ENCODE measurements around the gene CNDP2.
A peak's percentile ranks its signal among the peaks of the same experiment; 100 is the strongest.
"Not testable (repeated sequence)": the region's sequence is repeated elsewhere in the genome, so short reads cannot be mapped to it uniquely, and the experiment has no call there.

CNDP2 gene

DNA sequence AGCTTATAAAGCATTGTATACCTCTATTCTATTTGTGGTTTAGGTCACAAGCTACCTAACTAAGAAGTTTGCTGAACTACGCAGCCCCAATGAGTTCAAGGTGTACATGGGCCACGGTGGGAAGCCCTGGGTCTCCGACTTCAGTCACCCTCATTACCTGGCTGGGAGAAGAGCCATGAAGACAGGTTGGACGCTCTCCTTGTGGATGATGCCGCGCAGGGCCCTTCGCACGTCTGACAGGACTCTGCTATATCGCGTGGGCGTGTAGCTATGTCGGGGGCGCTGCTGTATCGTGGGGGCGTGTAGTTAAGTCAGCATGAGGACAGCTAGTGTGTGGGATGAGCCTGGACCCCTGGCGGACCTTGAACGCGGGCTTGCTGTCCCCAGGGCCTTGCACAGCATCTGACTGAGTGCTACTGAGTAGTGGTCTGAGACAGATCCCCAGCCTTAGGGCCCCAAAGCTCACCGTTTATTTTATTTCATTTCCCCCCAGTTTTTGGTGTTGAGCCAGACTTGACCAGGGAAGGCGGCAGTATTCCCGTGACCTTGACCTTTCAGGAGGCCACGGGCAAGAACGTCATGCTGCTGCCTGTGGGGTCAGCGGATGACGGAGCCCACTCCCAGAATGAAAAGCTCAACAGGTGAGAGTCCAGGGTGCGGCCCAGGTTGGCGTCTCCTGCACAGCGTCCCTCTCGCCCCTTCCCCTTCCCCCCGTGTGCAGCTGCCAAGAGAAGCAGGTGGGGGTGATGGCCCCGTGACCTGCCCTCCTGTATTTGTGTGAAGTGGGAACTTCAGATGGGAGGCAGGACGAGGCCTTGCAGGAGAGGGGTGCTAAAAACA, 22.5 kb downstream of the CNDP2 start:
- DNase-seq (ENCODE audit: low spot score) = no peak

DNA sequence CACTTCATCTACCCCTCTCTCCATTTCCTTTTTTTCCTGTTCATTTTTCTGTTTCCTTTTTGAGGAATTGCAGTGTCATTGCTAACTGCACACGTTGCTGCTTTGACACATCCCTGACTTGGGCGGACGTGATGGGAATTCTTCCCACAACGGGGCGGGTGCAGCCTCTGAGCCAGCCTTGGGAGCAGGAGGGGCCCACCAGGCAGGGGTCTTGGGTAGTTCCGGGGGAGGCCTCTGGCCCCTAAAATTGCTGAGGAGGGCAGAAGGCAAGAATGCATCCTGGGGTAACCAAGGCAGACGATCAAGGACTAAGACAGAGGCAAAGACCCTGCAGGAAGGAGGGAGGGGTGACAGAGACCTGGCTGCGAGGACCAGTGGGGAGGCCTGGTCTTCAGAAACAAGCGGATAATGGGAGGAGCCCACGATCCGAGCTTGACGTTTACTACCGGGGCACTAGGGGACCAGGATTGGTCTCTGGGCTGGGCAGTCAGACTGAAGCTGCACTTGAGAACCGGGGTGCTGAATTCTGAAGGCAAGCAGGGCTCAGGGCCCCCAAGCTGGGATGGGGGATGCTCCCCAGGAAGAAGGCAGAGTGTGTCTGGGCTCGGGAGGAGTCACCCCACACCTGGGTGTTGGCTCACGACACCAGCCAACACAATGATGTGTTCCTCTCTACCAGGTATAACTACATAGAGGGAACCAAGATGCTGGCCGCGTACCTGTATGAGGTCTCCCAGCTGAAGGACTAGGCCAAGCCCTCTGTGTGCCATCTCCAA, 23.3 kb downstream of the CNDP2 start:
- DNase-seq (ENCODE audit: low spot score) = no peak

- DNase-seq (ENCODE audit: low spot score) = no peak
Observed at GRCh38 chr18:74520096-74520833, 24.1 kb downstream of the CNDP2 start.

- DNase-seq (ENCODE audit: low spot score) = no peak
Observed at GRCh38 chr18:74521068-74521725, 25.0 kb downstream of the CNDP2 start.

- no peak for DNase-seq (ENCODE audit: low spot score)
Observed at GRCh38 chr18:74522635-74523548, 26.7 kb downstream of the CNDP2 start.

- DNase-seq (ENCODE audit: low spot score) = peak; percentile 20
Observed at GRCh38 chr18:74524097-74524496, 27.9 kb downstream of the CNDP2 start.

GRCh38 chr18:74524915-74525314, 28.8 kb downstream of the CNDP2 start:
- DNase-seq (ENCODE audit: low spot score) = not testable (repeated sequence)

DNA sequence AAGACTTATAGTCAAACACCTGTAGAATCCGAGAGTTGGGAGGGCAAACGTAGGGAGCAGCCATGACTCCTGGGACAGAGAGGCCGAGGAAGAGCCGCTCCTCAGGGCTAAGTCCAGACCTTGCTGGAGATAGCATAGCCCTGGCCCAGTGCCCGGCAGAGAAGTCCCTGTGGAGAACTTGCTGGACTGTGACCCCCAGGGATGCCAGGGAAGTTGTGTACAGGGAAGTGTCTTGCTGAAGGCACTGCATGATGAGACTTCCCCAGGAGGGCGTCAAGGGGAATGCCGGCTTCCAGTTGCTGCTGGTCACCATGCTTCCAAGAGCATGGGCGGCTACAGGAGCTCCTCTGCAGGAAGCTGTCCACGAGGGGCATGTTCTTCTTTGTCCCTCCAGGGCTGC, 29.6 kb downstream of the CNDP2 start:
- DNase-seq (ENCODE audit: low spot score) = no peak

DNA sequence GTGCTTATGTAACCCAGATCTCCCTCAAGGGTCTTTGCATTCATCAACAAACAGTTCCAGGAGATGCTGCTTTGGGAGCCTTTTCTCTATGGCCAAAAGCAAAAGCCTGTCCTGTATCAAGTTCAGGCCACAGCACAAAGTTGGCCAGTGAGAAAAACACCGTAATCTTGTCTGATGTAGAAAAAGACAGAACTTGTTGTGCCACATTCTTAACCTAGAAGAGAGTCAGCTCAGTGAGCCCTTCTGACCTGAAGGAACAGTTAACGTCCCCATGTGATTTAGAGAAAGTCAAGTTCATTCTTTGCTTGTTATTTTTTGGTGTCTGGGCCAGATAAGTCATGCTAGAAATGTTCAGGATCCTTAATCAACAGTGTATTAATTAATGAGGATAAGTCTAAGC, 30.3 kb downstream of the CNDP2 start:
- no peak for DNase-seq (ENCODE audit: low spot score)

GRCh38 chr18:74528478-74528877, 32.3 kb downstream of the CNDP2 start:
- no peak for DNase-seq (ENCODE audit: low spot score)

DNA sequence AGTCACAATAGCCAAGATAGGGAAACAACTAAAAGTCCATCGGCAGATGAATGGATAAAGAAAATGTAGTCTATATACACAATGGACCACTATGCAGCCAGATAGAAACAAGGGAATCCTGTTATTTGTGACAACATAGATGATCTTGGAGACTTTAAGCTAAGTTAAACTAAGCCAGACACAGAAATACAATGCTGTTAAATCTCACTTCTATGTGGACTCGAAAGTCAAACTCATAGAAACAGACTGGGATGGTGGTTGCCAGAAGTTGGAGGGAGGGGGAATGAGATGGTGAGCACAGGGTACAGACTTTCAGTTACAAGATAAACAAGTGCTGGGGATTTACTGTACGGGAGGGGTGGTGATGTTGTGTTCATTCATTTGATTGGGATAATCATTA, 32.8 kb downstream of the CNDP2 start:
- DNase-seq (ENCODE audit: low spot score) = no peak

- no peak for DNase-seq (ENCODE audit: low spot score)
Observed at GRCh38 chr18:74529378-74529777, 33.2 kb downstream of the CNDP2 start.

DNA sequence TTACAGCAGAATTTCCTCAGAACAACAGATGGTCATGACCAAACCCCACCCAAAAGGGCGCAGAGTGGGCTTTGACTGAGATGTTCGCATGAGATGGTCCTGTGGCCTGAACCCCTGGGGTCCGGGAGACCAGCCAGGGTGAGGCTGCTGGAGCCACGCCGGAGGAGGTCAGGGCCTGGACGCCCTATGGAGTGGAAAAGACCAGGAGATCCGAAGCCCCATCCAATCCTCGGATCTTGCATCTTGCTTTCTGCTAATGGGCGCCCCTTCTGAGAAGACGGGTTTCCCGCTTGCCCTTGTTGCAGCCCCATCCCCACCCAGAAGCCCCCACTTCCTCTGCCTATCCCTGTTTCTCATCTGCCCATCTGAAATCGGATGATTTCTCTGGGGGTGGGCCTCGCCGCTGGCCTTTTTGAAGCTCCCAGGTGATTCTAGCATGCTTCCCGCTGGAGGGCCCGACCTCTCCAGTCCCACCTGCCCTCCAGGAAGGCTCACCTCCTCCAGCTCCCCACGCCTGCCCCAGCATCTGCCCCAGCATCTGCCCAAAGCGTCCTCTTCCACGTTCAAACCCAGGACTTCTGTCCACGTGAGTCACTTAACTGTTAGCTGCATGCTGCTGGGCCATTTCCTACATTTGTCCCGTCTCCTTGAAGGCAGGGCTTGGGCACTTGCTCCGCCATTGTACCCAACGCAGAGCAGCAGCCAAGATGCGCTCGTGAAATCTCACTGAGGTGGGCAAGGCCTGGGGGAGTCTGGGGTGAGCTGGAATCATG, 33.8 kb downstream of the CNDP2 start:
- no peak for DNase-seq (ENCODE audit: low spot score)

- no peak for DNase-seq (ENCODE audit: low spot score)
Observed at GRCh38 chr18:74530584-74530862, 34.4 kb downstream of the CNDP2 start.

GRCh38 chr18:74531043-74531442, 34.9 kb downstream of the CNDP2 start:
- DNase-seq (ENCODE audit: low spot score) = no peak

GRCh38 chr18:74532511-74533025, 36.4 kb downstream of the CNDP2 start:
- DNase-seq (ENCODE audit: low spot score) = no peak

- DNase-seq (ENCODE audit: low spot score) = no peak
Observed at GRCh38 chr18:74533666-74534065, 37.5 kb downstream of the CNDP2 start.

DNA sequence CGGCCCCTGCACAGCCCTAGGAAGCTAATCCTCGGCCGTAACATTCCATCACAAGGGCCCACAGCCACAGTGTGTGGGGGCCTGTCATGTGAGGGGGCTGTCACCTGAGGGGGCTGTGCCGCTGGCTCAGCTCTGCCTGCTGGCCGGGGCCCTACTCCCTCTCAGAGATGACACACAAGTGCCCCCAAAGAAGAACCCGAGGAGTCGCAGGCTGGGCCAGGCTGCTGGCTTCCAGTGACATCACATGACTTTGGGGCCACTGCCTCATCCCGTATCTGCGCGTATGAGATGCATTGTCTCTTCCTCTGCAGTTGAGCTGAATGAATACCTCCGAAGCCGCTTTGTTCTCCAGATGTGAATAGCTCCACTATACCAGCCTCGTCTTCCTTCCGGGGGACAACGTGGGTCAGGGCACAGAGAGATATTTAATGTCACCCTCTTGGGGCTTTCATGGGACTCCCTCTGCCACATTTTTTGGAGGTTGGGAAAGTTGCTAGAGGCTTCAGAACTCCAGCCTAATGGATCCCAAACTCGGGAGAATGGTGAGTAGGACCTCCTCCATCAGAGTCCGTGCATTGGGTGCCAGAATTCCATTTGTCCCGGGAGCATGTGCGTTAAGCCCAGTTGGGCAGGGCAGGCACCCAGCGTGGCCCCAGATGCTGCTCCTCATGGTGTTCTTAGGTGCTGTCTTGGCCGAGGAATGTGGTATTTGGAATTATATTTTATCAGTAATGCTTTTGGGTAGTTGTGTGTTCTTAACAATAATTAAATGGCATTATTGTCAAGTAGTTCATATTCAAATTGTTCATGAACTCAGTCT, 38.2 kb downstream of the CNDP2 start, which contains the start of gene CNDP1:
CNDP1 (plus strand) TSS at position 351 of the 820 bp plus-strand sequence; CDS start at position 519, 168 bp downstream.
- no peak for DNase-seq (ENCODE audit: low spot score)

- no peak for DNase-seq (ENCODE audit: low spot score)
Observed at GRCh38 chr18:74534981-74535649, 39.0 kb downstream of the CNDP2 start.
